ENCODE measurements around the gene OIP5. TPM values are rescaled to one million over a fixed set of nuclear protein-coding genes. Genes with fewer than 3 reads are reported as not detected.
A peak's percentile ranks its signal among the peaks of the same experiment; 100 is the strongest.
"Not testable (repeated sequence)": the region's sequence is repeated elsewhere in the genome, so short reads cannot be mapped to it uniquely, and the experiment has no call there.

Gene OIP5
- total RNA-seq, 6 donors from 2014 or later: 0.46 to 1.1 (median 1.1) TPM; not detected in 3

- H3K36me3 ChIP-seq: peaks cover 15 to 46% (median 23%) of the 10 kb centered on the region in 4 donors
- TF ChIP-seq CTCF (IDR thresholded peaks at IDR 0.05) (no peak), POLR2A (IDR thresholded peaks at IDR 0.05) (no peak), POLR2AphosphoS5 (IDR thresholded peaks at IDR 0.05) (no peak), EP300 (IDR thresholded peaks at IDR 0.05) (no peak)
- peak overlapping the region; percentile 71 to 99 (median 89) for H3K4me3 ChIP-seq
- ATAC-seq (ENCODE audit: low FRiP score in 2 of 2) (peak in 1 of 2 donors; percentile 11), DNase-seq (no peak)
- H3K27ac ChIP-seq: peak overlapping the region; percentile 79 to 98 (median 92)
- H3K27me3 ChIP-seq: no peaks in the 10 kb centered on the region
- 1% methylated on average over 20 of the region's 20 CpGs for WGBS, 2 donors
- H3K4me1 ChIP-seq: peaks cover 20 to 40% (median 33%) of the 10 kb centered on the region in 4 donors
- no peaks in the 10 kb centered on the region for H3K9me3 ChIP-seq
These were observed 47.8 kb downstream of the OIP5 start for GRCh38 chr15:41284427-41285177.

GRCh38 chr15:41283653-41284426 is 48.6 kb downstream of the OIP5 start:
- Histone ChIP-seq H3K4me3 (peak overlapping the region; percentile 71 to 99 (median 89)), H3K4me1 (peaks cover 20 to 40% (median 32%) of the 10 kb centered on the region in 4 donors), H3K9me3 (no peaks in the 10 kb centered on the region), H3K36me3 (peaks cover 18 to 49% (median 26%) of the 10 kb centered on the region in 4 donors), H3K27ac (peak overlapping the region; percentile 79 to 98 (median 92)), H3K27me3 (no peaks in the 10 kb centered on the region)
- TF ChIP-seq POLR2AphosphoS5 (IDR thresholded peaks at IDR 0.05) (peak; percentile 86 to 91), POLR2A (IDR thresholded peaks at IDR 0.05) (peak in 3 of 4 donors; percentile 75 to 97 (median 82)), EP300 (IDR thresholded peaks at IDR 0.05) (no peak), CTCF (IDR thresholded peaks at IDR 0.05) (peak in 2 of 6 experiments; percentile 10 to 20)
- ATAC-seq (ENCODE audit: low FRiP score in 2 of 2): peak; percentile 100
- 0% methylated on average over 23 to 46 of the region's 61 CpGs for whole genome bisulfite sequencing, 2 donors
- DNase-seq: peak; percentile 98 to 99

- not testable (repeated sequence) for DNase-seq
- peak overlapping the region; percentile 11 to 99 (median 76) for H3K4me3 ChIP-seq
These were observed 49.3 kb downstream of the OIP5 start for GRCh38 chr15:41282980-41283652.

GRCh38 chr15:41282436-41282835 is 50.0 kb downstream of the OIP5 start:
- not testable (repeated sequence) for ATAC-seq (ENCODE audit: low FRiP score in 2 of 2); DNase-seq; H3K27me3 ChIP-seq; H3K9me3 ChIP-seq; H3K27ac ChIP-seq; H3K4me3 ChIP-seq
- WGBS, 2 donors: 92 to 95% methylated on average over 10 of the region's 10 CpGs
- peaks cover 12 to 46% (median 26%) of the 10 kb centered on the region in 4 donors for H3K36me3 ChIP-seq
- H3K4me1 ChIP-seq: peaks cover 12 to 30% (median 28%) of the 10 kb centered on the region in 4 donors

More at GRCh38 chr15:41282980-41283652, 49.3 kb downstream of the OIP5 start:
- Histone ChIP-seq H3K36me3 (peaks cover 14 to 47% (median 28%) of the 10 kb centered on the region in 4 donors), H3K4me1 (peaks cover 13 to 34% (median 29%) of the 10 kb centered on the region in 4 donors), H3K27ac (peak overlapping the region; percentile 79 to 98 (median 92))
- not testable (repeated sequence) for H3K27me3 ChIP-seq; H3K9me3 ChIP-seq; ATAC-seq (ENCODE audit: low FRiP score in 2 of 2)
- 41 to 52% methylated on average over 19 of the region's 19 CpGs for WGBS, 2 donors

- Histone ChIP-seq H3K36me3 (peaks cover 6 to 39% (median 19%) of the 10 kb centered on the region in 4 donors), H3K9me3 (no peaks in the 10 kb centered on the region), H3K27ac (no peak overlapping the region), H3K4me3 (no peak overlapping the region), H3K4me1 (peaks cover 12 to 21% (median 17%) of the 10 kb centered on the region in 4 donors), H3K27me3 (no peaks in the 10 kb centered on the region)
- no peak for ATAC-seq (ENCODE audit: low FRiP score in 2 of 2)
- WGBS, 2 donors: 81 to 100% methylated on average over 1 of the region's 1 CpG
- DNase-seq: no peak
- TF ChIP-seq EP300 (IDR thresholded peaks at IDR 0.05): no peak
- TF ChIP-seq POLR2A (IDR thresholded peaks at IDR 0.05): no peak
- no peak for TF ChIP-seq POLR2AphosphoS5 (IDR thresholded peaks at IDR 0.05)
- TF ChIP-seq CTCF (IDR thresholded peaks at IDR 0.05): no peak
These were observed 51.2 kb downstream of the OIP5 start for GRCh38 chr15:41281236-41281635.

Measured in upper lobe of left lung (tissue), 6 donors.